ENCODE results near the gene GKN2.

DNA sequence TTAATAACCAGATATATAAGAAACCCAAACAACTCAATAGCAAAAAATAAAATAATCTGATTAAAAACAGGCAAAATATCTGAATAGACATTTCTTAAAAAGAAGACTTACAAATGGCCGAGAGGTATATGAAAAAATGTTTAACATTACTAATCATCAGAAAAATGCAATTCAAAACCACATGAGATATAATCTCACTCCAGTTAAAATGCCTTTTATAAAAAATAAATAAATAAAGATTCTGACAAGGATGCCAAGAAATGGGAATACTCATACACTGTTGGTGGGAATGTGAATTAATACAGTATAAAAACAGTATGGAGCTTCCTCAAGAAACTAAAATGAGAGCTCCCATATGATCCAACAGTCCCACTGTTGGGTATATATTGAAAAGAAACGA is 47.6 kb downstream of the GKN2 start:
- TF ChIP-seq, protein P1, sequence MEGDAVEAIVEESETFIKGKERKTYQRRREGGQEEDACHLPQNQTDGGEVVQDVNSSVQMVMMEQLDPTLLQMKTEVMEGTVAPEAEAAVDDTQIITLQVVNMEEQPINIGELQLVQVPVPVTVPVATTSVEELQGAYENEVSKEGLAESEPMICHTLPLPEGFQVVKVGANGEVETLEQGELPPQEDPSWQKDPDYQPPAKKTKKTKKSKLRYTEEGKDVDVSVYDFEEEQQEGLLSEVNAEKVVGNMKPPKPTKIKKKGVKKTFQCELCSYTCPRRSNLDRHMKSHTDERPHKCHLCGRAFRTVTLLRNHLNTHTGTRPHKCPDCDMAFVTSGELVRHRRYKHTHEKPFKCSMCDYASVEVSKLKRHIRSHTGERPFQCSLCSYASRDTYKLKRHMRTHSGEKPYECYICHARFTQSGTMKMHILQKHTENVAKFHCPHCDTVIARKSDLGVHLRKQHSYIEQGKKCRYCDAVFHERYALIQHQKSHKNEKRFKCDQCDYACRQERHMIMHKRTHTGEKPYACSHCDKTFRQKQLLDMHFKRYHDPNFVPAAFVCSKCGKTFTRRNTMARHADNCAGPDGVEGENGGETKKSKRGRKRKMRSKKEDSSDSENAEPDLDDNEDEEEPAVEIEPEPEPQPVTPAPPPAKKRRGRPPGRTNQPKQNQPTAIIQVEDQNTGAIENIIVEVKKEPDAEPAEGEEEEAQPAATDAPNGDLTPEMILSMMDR (IDR thresholded peaks at IDR 0.05) = no peak
- TF ChIP-seq POLR2AphosphoS5 (IDR thresholded peaks at IDR 0.05) = no peak

All from gastroesophageal sphincter (tissue), 3 donors.